Stimulated activated CD8-positive, alpha-beta memory T cell treated with anti-CD3 and anti-CD28 coated beads, Interleukin-7, amount 100 ng/mL, for 24 hours (primary cell): ENCODE results near the gene CCL22.
"Not testable (repeated sequence)": the region's sequence is repeated elsewhere in the genome, so short reads cannot be mapped to it uniquely, and the experiment has no call there.

Experiments used
- DNase-seq: peaks from one replicate; pipeline ENCODE4 v3.0.0-alpha.2; 2020; ENCODE audit warnings: low read depth

The CCL22 gene

GRCh38 chr16:57347858-57348257 lies 10.7 kb upstream of the CCL22 start:
- no peak for DNase-seq

DNA sequence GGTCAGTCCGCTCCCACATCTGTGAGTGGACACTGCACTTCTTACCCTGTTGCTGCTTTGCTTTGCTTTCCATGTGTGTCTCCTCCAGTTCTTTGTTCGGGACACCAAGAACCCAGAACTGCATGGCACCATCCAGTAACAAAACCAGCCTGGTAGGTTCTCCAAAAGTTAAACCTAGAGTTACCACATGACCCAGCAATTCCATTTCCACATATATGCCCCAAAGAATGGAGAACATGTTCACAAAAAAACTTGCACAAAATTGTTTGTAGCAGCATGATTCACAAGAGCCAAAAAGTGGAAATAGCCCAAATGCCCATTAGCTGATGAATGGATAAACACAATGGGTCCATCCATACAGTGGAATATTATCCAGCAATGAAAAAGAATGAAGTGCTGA lies 10.3 kb upstream of the CCL22 start:
- DNase-seq, result no peak

- no peak for DNase-seq
These were observed 9.2 kb upstream of the CCL22 start for GRCh38 chr16:57349212-57350031.

DNA sequence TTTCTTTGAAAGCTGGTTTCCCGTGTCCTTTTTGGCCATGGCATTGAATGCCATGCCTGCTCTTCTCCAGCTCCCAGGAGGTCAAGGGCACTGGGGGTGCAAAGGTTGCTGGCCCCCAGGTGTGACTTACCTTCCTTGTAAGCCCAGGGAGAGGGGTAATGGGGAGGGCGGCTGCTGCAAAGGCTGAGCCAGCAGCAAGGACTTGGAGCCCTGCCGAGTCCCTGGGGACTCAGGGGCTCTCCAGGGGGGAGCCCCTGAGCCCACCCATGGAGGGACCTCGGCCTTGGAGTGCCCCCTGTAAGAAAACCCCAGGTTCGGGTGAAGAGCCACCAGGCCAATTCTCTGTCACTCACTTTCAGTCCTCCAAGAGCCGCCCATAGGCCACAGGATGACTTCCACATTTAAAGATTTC lies 5.9 kb upstream of the CCL22 start:
- no peak for DNase-seq

DNA sequence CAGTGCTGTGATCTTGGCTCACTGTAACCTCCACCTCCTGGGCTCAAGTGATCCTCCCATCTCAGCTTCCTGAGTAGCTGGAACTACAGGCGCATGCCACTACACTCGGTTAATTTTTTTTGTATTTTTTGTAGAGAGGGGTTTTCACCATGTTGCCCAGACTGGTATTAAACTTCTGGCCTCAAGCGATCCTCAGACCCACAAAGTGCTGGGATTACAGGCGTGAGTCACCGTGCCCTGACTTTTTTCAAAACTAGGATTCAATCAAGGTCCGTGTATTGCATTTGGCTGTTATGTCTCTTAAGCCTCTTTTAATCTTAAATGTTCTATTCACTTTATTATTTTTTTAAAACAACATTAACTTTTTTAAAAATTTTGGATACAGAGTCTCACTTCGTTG lies 4.3 kb upstream of the CCL22 start:
- DNase-seq, result no peak

- DNase-seq, result no peak
These were observed 2.6 kb upstream of the CCL22 start for GRCh38 chr16:57355898-57356414.

DNA sequence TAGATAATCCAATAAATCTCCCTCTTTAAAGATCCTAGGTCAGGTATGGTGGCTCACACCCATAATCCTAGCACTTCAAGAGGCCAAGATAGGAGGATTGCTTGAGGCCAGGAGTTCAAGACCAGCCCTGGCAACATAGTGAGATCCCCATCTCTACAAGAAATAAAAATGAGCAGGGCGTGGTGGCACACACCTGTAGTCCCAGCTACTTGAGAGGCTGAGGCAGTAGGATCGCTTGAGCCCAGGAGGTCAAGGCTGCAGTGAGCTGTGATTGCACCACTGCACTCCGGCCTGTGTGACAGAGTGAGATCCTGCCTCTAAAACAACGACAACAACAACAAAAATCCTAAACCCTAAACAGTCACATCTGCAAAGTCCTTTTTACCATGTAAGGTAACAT lies 2.0 kb upstream of the CCL22 start:
- no peak for DNase-seq

GRCh38 chr16:57357330-57358085 lies 1.1 kb upstream of the CCL22 start:
- no peak for DNase-seq

DNA sequence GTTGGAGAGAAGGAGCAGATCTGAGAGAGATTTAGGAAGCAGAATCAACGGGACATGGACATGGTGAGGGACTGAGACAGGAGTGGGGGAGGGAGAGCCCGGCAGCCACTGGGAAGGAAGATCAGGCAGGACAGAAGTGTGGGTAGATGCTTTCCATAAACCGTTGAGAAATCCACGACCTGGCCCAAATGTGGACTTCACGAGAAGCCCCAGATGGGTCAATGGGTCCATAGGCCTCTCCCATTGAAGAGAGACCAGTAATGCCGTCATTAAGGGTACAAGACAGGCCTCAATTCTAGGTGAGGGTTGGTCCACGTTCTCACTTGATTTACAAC lies 530 bp upstream of the CCL22 start:
- no peak for DNase-seq

DNA sequence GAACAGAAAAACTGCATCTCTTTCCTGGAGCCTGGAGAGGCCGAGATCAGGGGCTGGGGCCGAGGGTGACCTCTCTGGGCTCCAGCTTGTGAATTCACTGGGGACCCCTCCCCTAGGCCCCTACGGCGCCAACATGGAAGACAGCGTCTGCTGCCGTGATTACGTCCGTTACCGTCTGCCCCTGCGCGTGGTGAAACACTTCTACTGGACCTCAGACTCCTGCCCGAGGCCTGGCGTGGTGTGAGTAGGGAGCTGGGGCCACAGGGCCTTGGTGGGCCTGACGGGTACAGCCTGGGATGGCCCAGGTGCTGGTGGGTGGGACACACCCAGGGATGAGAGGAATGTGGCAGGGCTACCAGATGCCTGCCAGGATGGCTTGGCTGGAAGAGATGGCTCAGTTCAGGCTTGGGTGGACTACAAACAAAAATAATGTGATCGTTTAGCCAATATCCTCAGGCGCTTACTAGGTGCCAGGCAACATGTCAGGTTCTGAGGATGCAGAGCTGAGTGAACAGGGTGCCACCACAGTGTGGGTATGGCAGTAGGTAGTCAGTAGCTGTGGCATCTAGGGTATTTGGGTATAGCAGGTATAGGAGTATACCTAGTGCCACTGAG lies 1.8 kb downstream of the CCL22 start:
- DNase-seq, result no peak

GRCh38 chr16:57361404-57361803 lies 2.8 kb downstream of the CCL22 start:
- DNase-seq, result no peak

GRCh38 chr16:57364143-57364542 lies 5.6 kb downstream of the CCL22 start:
- DNase-seq, result no peak

- DNase-seq, result no peak
These were observed 8.0 kb downstream of the CCL22 start for GRCh38 chr16:57366544-57367040.

DNA sequence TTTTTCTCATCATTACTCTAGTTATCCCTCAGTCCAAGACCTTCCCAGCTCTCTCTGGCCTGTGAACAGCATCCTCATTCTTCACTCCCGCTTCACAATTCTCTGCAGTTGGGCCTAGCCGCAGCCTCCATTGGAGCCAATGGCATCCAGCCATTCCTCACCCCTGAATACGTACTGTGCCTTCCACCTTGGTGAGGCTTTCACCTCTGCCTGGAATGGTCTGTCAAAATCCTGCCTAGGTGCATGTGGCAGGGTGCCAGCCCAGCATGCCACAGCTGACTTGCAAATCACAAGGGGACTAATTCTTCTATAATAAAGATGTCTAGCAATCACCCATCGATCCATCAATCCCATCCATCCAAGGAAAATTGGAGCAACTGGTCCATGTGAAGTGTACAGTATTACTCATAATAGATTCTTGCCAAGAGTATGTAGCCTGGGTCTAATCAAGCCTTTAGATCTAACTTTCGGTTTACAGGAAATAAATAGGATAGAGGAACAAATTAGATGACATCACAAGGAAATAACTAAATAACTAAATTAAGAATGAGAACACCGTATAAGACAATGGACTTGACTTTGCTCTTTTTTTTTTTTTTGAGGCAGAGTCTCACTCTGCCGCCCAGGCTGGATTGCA lies 8.7 kb downstream of the CCL22 start:
- no peak for DNase-seq

DNA sequence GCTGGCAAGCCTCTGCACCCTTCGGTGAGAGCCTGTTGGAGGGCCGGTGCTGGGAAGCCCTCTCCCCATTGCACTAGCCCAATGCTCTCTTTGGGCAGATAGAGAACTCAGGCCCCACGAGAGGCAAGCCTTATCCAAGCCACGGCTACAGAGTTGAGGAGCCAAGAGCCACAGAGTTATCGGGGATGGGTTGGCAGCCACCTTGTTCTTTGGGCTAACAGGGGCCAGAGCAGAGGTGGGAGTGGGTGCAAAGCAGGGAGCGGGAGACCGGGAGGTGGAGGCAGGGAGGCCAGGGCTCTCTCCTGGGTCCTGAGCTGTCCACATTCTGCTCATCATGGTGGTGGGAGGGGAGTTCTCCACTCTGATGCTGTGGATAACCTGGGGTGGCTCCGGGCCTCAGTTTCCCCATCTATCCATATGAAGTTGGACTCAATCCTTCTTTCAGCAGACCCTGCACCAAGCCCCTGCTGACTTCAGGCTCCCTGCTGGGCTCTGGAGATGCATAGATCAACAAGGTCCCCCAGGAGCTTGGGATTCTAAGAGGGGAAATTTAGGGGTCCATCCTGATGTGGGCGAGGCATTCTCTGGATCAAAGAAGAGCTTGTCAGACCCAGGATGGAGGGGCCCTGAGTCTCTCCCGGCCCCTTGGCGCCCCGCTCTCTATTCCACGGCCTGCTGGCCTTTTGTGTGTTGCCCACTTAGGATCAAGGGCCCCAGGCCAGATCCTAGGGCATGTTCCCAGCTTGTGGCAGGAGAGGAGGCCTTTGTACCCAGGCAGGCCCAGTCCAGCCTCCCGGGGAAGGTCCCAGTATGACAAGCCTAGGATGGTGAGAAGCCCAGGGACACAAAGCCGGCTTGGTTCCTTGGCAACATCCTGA lies 13.2 kb downstream of the CCL22 start:
- DNase-seq, result no peak

DNA sequence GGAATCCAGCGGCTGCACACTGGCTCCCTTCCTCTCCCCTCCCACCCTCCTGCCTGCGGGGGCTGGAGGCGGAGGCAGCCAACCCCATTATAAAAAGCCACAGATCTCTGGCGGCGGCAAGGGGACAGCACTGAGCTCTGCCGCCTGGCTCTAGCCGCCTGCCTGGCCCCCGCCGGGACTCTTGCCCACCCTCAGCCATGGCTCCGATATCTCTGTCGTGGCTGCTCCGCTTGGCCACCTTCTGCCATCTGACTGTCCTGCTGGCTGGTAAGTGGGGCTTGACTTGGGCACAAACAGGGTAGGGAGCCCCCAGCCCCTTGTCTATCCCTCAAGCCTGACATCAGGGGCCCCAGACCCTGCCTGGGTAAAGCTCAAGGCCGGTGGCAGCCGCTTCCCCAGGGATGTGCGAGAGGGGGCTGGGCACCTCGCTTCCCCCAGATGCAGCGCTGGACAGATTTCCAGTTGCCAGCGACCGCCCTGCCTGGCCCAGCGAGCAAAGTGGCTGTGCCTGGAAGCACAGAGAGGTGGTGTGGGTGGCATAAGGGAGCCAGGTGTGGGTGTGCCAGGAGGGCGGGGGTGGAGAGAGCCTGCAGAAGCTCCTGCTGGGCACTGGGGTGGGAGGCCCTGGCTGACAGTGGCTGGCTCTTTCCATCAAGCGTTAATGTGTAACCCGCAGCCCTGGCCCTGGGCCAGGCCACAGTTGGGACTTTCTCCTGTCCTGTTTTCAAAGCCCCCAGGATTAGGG lies 14.0 kb downstream of the CCL22 start, which contains the start of gene CX3CL1:
Gene CX3CL1 (plus strand): TSS at position 119 of the 745 bp plus-strand sequence. CDS start 79 bp downstream, at position 198.
- no peak for DNase-seq

DNA sequence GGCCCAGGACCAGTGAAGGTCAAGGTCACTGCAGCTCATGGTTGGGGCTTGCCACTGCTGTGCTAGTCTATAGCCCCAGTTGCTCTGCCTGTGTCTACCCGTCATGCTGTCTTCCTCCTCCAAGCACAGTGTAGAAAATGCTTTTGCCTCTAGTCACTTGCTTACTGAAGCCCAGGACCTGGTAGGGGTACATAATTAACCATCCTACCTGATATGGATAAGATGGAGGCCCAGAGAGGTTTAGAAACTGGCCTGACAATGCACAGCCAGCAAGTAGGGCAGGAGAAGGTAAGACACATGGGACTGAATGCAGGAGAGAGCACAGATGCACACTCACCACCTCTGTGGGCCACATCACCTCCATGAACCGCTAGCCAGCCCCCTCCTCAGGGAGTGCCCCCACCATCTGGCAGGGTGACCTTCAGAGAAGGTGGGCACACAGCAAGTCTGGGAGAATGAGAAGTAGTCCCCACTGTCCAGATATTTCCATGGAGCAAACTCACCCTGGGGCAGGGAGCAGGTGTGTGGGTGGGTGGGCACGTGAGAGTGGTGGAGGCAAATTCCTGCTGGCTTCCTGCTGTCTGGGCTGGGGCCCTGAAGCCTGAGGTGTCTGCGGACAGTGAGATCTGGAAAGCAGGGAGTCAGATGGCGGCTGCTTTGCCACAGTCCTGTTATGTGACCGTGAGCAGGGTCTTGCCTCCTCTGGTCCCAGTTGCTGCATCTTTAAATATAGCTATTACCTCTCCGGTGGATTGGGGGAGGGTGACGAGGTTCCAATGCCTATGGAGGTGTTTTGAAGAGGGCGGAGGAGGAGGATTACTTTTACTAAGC lies 14.7 kb downstream of the CCL22 start:
- no peak for DNase-seq

DNA sequence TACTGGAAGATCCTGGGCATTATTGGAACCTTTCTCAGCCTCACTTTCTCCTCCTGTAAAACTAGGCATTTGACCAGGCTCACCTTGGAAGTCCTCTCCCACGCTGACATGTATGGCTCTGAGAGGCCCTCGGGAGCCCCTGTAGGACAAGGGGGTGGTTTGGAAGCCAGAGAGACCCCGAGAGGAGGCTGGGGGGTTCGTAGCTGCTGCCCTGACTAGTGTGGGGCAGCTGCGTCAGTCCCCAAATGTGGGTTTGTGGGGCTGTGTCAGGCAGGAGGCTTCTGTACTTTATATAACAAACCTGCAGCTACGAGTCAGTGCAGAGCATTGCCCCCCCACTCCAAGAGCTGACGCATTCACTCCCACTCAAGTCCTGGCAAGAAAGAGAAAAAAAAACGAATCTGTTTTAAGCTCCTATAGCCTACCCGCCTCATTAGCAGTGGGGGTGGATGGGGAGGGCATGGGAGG lies 15.5 kb downstream of the CCL22 start:
- no peak for DNase-seq

- DNase-seq, result not testable (repeated sequence)
These were observed 16.4 kb downstream of the CCL22 start for GRCh38 chr16:57374925-57375465.
